Lung (tissue), 12 donors: ENCODE measurements around the gene IPO5. TPM values are rescaled to one million over a fixed set of nuclear protein-coding genes. Genes with fewer than 3 reads are reported as not detected.
"Not testable (repeated sequence)": the region's sequence is repeated elsewhere in the genome, so short reads cannot be mapped to it uniquely, and the experiment has no call there.

Source experiments
- ATAC-seq: fragments of 200-7000 bp; cut with Tn5 transposase; one replicate; pipeline ENCODE4 v1.9.1; 2020; ENCODE audit warnings: moderate number of reproducible peaks; ENCODE audit not compliant: insufficient read depth, low FRiP score
- DNase-seq, 3 donors: peaks; one replicate each; pipeline ENCODE4 v3.0.0-alpha.2; 2013 to 2017
- H3K27ac ChIP-seq, 2 donors: one replicate each; pipeline ENCODE4 v1.5.1; 2013; ENCODE audit warnings: mild to moderate bottlenecking in 2 of 2, moderate library complexity in 2 of 2, control low read depth in 1 of 2, inconsistent platforms in 1 of 2, low read depth in 1 of 2, low read length in 1 of 2
- H3K27me3 ChIP-seq, 3 donors: one replicate each; pipeline ENCODE4 v1.5.1; 2013; ENCODE audit warnings: low read length in 2 of 3; ENCODE audit not compliant: control insufficient read depth in 3 of 3, insufficient read depth in 3 of 3
- H3K36me3 ChIP-seq, 4 donors: one replicate each; pipeline ENCODE4 v1.5.1; 2013; ENCODE audit warnings: low read length in 4 of 4, mild to moderate bottlenecking in 1 of 4, moderate library complexity in 1 of 4; ENCODE audit not compliant: control insufficient read depth in 4 of 4, insufficient read depth in 4 of 4
- H3K4me1 ChIP-seq, 5 donors: one replicate each; pipeline ENCODE4 v1.5.1; 2013; ENCODE audit warnings: low read length in 5 of 5, mild to moderate bottlenecking in 2 of 5, moderate library complexity in 1 of 5; ENCODE audit not compliant: control insufficient read depth in 5 of 5, insufficient read depth in 5 of 5
- H3K4me3 ChIP-seq: one replicate; pipeline ENCODE4 v1.5.1; 2013; ENCODE audit warnings: mild to moderate bottlenecking, control low read depth, moderate library complexity
- H3K9ac ChIP-seq, 2 donors: one replicate each; pipeline ENCODE4 v1.5.1; 2013; ENCODE audit warnings: low read length in 2 of 2, control low read depth in 1 of 2; ENCODE audit not compliant: insufficient read depth in 1 of 2
- H3K9me3 ChIP-seq, 4 donors: one replicate each; pipeline ENCODE4 v1.5.1; 2013; ENCODE audit warnings: low read length in 3 of 4, mild to moderate bottlenecking in 1 of 4, moderate library complexity in 1 of 4; ENCODE audit not compliant: control insufficient read depth in 4 of 4, insufficient read depth in 3 of 4
- CTCF ChIP-seq: IDR thresholded peaks from 2 replicates; pipeline ENCODE4 v1.5.1; 2012; ENCODE audit warnings: mild to moderate bottlenecking; ENCODE audit errors: control extremely low read depth, extremely low read depth
- WGBS, 2 donors: extraction: QIAGEN DNeasy Blood & Tissue Kit; methylation state at CpG; one replicate each; pipeline ENCODE4 v1.1.7; 2013; 5-methylcytosine and 5-hydroxymethylcytosine counted together
- polyA plus RNA-seq, 2 donors: library from polyadenylated mRNA; stranded (reverse); fragments of 200-250 nt; gene quantifications; one replicate each; pipeline ENCODE4 v1.2.1, GENCODE V29; 2013
- total RNA-seq, 2 donors: library from RNA; depleted of rRNA in 1 of 2; stranded (reverse); fragments of >200 nt in 1 of 2; gene quantifications; one replicate each; pipeline ENCODE4 v1.2.1, GENCODE V29; 2014 to 2021
- donor health status: control.
- donor health status: control.
- donor health status: Bipolar disorder and iron deficiency.
- donor health status: healthy.
- donor health status: DM: yes; HTN: yes; CAD: no.

Gene IPO5
- total and polyA plus RNA-seq, 4 donors: 26.7 to 137 (median 61.7) TPM

GRCh38 chr13:97945792-97946419 is 7.6 kb upstream of the IPO5 start:
- H3K4me3 ChIP-seq: no peak overlapping the region
- 86 to 89% methylated on average over 5 of the region's 5 CpGs for WGBS, 2 donors
- no peak for ATAC-seq
- no peaks in the 10 kb centered on the region for H3K9me3 ChIP-seq
- no peak overlapping the region for H3K27ac ChIP-seq
- H3K9ac ChIP-seq: no peak overlapping the region
- no peak for TF ChIP-seq CTCF
- no peaks in the 10 kb centered on the region for H3K4me1 ChIP-seq
- H3K36me3 ChIP-seq: no peaks in the 10 kb centered on the region
- DNase-seq: no peak
- H3K27me3 ChIP-seq: no peaks in the 10 kb centered on the region

GRCh38 chr13:97946951-97947588 is 6.4 kb upstream of the IPO5 start:
- Histone ChIP-seq H3K4me1 (no peaks in the 10 kb centered on the region), H3K9me3 (no peaks in the 10 kb centered on the region), H3K36me3 (no peaks in the 10 kb centered on the region), H3K27ac (no peak overlapping the region), H3K4me3 (no peak overlapping the region), H3K9ac (no peak overlapping the region), H3K27me3 (no peaks in the 10 kb centered on the region)
- DNase-seq: no peak
- ATAC-seq: no peak
- 89 to 94% methylated on average over 3 of the region's 3 CpGs for WGBS, 2 donors
- no peak for TF ChIP-seq CTCF

GRCh38 chr13:97948041-97948440 is 5.4 kb upstream of the IPO5 start:
- TF ChIP-seq CTCF: no peak
- Histone ChIP-seq H3K36me3 (no peaks in the 10 kb centered on the region), H3K9me3 (no peaks in the 10 kb centered on the region), H3K27me3 (no peaks in the 10 kb centered on the region), H3K9ac (no peak overlapping the region), H3K27ac (no peak overlapping the region), H3K4me3 (no peak overlapping the region), H3K4me1 (no peaks in the 10 kb centered on the region)
- DNase-seq: no peak
- WGBS, 2 donors: 96 to 98% methylated on average over 3 of the region's 3 CpGs
- no peak for ATAC-seq

GRCh38 chr13:97949316-97949715 is 4.2 kb upstream of the IPO5 start:
- not testable (repeated sequence) for H3K4me3 ChIP-seq, DNase-seq, H3K4me1 ChIP-seq, ATAC-seq, H3K36me3 ChIP-seq, H3K27ac ChIP-seq, H3K9ac ChIP-seq, H3K27me3 ChIP-seq, H3K9me3 ChIP-seq
- 95 to 98% methylated on average over 5 of the region's 5 CpGs for WGBS, 2 donors
